Body of pancreas (tissue), 4 donors: ENCODE measurements around the gene UST.

ENCODE experiments used
- CTCF ChIP-seq, 7 experiments: fragments of 450-650 bp in 4 of 7; fragments of 200-600 bp in 3 of 7; sonication (generic) in 3 of 7; IDR thresholded peaks; one replicate each; pipeline ENCODE4 v1.5.1; 2016 to 2019; ENCODE audit warnings: antibody characterized with exemption in 7 of 7
- POLR2A ChIP-seq, 3 donors: fragments of 450-650 bp; IDR thresholded peaks; one replicate each; pipeline ENCODE4 v1.6.1; 2016; ENCODE audit warnings: antibody characterized with exemption in 3 of 3, mild to moderate bottlenecking in 2 of 3

DNA sequence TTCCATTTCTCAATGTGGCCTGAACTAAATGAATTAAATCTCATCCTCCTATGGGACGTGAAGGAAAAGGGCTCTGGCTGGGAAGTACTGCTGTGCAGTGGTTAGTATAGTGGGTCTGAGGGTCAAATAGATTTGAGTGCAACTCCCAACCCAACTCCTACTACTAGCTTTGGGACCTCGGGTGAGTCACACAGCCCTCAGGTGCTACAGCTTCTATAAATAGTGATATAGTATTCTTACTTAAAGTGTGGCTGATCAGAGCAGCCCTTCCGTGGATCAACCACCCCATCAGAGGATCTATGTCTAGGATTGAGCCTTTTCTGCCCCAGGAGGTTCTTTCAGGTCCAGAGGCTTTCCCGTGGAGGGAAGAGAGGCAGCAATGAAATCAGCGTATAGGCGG is 904 bp upstream of the UST start:
- no peak for TF ChIP-seq CTCF (IDR thresholded peaks at IDR 0.05)
- TF ChIP-seq POLR2A (IDR thresholded peaks at IDR 0.05), result no peak
